Measurements from ENCODE around the gene INO80D.
"Not testable (repeated sequence)": the region's sequence is repeated elsewhere in the genome, so short reads cannot be mapped to it uniquely, and the experiment has no call there.

INO80D gene

GRCh38 chr2:205978728-205979127 is 107.2 kb downstream of the INO80D start:
- not testable (repeated sequence) for DNase-seq (ENCODE audit: low read depth)

DNA sequence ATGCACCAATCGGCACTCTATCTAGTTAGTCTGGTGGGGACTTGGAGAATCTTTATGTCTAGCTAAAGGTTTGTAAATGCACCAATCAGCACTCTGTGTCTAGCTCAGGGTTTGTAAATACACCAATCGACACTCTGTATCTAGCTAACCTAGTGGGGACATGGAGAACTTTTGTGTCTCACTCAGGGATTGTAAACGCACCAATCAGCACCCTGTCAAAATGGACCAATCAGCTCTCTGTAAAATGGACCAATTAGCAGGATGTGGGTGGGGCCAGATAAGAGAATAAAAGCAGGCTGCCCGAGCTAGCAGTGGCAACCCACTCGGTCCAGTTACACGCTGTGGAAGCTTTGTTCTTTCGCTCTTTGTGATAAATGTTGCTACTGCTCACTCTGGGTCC is 108.3 kb downstream of the INO80D start:
- not testable (repeated sequence) for DNase-seq (ENCODE audit: low read depth)

DNA sequence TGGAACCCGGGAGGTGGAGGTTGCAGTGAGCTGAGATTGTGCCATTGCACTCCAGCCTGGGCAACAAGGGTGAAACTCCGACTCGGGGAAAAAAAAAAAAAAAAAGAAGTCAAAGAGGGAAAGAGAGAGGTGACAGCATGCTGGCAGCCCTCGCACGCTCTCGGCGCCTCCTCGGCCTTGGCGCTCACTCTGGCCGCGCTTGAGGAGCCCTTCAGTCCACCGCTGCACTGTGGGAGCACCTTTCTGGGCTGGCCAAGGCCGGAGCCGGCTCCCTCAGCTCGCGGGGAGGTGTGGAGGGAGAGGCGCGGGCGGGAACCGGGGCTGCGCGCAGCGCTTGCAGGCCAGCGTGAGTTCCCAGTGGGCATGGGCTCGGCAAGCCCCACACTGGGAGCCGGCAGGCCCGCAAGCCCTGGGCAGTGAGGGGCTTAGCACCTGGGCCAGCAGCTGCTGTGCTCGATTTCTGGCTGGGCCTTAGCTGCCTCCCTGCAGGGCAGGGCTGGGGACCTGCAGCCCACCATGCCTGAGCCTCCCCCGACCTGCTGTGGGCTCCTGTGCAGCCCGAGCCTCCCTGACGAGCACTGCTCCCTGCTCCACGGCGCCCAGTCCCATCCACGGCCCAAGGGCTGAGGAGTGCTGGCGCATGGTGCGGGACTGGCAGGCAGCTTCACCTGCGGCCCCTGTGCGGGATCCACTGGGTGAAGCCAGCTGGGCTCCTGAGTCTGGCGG is 108.9 kb downstream of the INO80D start:
- DNase-seq (ENCODE audit: low read depth), result not testable (repeated sequence)

DNA sequence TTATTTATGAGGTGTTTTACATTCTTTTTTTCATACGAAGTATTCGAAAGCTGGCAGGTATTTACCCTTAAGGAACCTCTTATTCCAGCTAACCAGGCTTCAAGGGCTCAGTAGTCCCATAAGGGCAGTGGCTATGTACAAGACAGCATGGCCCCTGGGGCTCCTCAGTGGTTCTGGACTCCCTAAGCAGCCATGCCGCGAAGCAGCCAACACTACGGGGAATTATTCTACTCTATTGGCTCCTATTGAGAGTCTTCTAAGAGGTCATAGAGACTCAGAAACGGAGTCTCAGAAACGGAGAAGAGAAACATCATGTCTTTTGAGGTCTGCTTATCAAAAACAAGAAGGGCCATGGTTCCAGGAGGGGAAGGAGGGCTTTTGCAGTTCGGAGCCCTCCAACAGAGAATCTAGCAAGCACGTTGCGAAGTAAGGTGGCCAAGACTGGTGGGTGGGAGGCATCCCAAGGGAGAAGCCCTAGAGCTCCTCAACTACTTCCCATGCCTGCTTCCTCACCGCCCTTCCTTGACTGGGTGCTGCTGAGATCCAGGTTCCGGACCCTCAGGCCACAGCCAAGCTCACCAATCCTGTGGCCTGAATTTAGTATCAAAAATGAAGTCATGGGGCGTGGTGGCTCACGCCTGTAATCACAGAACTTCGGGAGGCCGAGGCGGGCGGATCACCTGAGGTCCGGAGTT is 109.7 kb downstream of the INO80D start:
- DNase-seq (ENCODE audit: low read depth), result no peak

DNA sequence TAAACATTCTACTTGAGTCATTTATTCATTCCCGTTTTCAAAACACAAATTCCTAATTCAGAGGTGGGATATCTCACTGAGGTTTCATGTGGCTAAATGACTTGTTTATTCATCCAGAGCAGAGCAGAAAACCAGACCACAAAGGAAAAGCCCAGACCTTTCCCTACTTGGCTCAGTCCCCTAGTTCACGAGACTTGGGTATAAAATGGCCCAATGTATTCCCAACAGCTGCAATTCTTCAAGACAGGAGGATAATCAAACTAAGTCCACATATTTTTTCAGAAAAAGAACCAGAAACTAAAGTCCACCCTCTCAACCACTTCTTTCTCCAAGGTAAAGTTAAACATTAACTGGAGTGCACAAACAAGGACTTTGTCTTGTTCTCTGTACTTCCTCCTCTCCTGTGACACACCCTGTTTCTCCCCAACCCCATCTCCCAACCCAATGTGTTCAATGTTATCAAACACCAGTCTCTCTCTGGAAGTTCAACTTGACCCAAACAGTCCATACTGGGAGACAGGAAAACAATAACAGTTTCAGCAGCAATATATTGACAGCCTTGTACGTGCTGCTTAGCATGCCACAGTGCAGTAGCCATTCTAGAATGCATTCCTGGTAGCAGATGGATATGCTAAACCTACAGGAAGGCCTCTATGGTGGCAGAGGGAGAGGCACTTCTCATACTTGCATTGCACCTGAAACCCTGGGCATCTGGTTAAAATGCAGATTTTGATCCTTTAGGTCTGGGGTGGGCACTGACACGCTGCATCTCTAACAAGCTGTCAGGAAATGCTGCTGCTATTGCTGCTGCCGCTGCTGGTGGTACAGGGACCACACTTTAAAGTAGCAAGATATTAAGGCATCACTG is 110.7 kb downstream of the INO80D start:
- no peak for DNase-seq (ENCODE audit: low read depth)

- DNase-seq (ENCODE audit: low read depth), result no peak
Observed at GRCh38 chr2:205972113-205972512, 113.9 kb downstream of the INO80D start.

DNA sequence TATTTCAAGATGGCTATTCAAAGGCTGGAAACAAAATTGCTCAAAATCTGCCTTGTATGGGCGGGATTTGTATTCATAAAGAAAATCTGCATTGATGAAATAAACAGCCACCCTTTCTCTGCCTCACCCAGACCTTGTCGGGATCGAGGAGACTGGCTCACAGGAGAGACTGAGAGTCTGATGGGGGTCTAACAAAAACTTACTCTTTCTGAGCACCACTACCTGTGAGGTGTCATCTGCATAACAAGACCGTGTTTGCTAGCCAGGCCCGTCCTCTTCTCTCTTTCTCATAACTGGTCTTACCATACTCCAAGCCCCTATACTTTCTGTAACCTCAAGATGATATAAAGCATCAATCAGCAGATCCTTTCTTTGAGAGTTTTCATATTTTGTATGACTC is 115.6 kb downstream of the INO80D start:
- no peak for DNase-seq (ENCODE audit: low read depth)

DNA sequence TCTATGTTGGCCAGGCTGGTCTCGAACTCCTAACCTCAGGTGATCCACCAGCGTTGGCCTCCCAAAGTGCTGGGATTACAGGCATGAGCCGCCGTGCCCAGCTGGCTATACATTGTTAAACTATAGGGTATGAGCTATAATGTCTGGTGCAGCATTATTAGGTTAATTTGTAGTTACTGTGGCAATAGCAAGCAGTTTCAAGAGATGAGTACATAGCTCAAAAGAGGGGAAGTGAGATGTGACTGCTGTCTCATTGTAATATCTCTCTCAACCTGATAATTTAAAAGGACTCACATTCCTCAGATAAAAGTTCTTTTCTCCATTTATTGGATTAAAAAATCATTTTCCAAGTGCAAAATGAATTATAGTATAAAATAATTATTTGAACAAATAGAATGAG is 116.4 kb downstream of the INO80D start:
- no peak for DNase-seq (ENCODE audit: low read depth)

DNA sequence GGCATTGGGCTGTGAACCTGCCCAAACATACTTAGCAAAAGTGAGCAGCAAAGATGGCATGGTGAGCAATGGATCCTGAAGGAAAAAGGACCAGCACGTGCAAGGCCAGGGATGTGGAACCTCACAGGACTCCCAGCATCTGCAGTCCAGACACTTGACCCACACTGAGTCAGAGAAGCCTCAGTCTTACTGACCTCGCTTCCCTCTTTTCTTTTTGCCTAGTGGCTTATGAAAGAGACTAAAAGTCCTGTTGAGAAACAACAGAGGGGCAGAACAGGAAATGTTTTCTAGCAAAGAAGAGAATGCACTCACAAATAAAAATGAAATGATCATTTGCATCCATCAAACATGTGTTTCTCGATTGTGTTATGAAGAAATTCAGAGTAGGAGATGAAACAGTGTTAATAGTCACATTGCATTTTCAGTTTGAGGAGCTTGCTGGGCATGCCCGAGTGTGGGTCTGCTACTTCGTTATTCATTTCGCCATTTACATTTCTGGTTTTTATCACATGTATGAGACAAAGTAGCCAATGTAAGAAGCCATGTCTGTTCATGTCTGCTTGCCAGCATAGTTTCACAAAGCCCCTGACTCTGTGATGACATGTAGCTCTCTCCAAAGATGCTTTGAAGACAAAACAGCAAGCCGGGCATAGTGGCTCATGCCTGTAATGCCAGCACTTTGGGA is 118.4 kb downstream of the INO80D start:
- DNase-seq (ENCODE audit: low read depth), result no peak

GRCh38 chr2:205965707-205966106 is 120.3 kb downstream of the INO80D start:
- DNase-seq (ENCODE audit: low read depth), result no peak

DNA sequence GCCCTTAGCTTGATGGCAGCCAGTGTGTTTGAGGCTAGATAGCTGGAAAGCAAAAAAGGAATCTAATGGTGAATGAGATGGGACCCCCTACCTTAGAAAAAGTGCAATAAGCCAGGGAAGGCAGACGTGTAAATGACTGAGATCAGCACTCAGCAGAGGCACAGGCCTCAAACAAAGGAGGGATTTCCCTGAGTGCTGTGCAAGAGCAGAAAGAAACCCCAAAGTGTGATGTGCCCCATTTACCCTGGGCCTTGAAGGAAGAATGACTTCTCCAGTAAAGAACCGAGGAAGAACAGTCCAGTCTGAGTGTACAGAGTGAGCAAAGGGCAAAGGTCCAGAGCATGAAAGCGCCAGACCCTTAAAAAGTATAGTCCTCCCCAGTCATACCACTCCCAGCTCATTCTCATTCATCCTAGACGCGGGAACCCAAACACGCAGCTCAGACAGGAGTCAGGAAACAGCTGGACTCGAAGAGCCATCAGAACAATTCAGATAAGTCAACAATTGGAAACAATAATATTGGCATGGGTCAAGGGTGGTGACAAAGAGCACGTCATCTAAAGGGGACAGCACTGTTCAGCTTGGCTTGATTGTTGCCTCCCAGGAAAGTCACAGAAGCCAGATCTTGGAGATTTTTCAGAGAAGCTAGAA is 121.7 kb downstream of the INO80D start:
- DNase-seq (ENCODE audit: low read depth), result no peak

DNA sequence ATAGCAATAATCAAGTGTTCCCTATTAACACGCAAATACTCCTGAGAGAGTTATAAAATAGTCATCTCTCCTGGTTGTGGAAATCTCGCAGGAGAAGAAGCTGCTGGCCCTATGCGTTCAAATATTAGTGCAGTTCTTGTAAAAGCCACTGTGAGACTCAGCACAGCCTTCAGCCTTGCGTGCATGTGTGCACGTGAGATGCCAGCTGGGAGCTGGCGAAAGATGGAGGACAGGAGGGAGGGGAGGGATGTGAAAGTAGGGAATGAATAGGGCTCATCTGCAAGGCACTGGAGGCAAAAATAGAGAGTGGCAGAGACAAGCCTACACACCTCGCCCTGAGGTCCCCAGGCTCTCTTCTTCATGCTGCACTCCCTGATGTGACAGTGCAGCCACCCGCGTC is 126.5 kb downstream of the INO80D start:
- no peak for DNase-seq (ENCODE audit: low read depth)

DNA sequence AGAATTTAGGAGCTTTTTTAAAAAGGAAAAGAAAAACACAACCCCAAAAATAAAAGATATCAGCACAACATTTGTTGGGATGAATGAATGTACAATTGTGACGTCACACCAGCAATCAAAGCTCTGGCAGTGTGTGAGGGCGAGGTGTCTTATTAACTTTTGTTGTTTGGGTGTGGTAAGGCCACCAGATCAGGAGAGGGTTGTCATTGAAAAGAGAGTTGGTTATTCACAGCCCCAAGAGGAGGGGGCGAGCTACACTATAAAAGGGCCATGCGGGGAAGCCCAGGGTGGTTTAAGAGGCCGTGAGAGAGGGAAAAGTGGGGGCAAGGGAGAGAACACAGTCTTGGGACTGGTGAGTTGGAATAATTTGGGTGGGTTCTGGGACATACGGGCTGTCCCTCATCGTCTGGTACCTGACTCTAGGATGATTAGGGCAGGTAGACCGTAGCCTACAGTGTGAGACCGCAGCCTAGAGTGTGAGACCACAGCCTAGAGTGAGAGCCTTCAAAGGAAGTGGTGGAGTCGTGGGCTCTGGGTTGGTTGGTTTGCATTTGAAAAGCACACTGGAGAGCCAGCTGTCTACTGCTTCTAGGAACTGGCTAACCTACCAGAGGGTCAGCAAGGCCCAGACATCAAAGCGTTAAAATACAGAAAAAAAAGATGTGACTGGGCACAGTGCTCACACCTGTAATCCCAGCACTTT is 128.4 kb downstream of the INO80D start:
- DNase-seq (ENCODE audit: low read depth), result no peak

- no peak for DNase-seq (ENCODE audit: low read depth)
Observed at GRCh38 chr2:205954707-205955106, 131.3 kb downstream of the INO80D start.

DNA sequence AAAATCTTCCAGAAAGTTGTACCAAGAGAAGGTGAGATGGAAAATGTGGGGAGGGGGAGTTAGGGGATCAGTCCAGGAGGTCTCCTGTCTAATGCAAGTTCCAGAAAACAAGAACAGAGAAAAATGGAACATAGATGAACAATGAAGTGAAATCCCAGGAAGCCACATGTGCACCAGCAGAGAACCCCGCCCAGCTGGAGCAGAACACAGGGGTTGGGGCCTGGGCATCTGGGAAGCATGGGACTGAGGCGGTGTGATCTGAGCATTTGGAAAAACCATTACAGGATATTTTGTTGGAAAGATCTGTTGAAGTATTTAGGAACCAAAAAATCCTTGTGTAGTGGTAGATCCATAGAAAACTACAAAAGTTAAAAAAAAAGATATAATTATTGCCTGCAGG is 133.7 kb downstream of the INO80D start:
- no peak for DNase-seq (ENCODE audit: low read depth)

- no peak for DNase-seq (ENCODE audit: low read depth)
Observed at GRCh38 chr2:205948883-205949282, 137.1 kb downstream of the INO80D start.

GRCh38 chr2:205948496-205948837 is 137.5 kb downstream of the INO80D start:
- no peak for DNase-seq (ENCODE audit: low read depth)

DNA sequence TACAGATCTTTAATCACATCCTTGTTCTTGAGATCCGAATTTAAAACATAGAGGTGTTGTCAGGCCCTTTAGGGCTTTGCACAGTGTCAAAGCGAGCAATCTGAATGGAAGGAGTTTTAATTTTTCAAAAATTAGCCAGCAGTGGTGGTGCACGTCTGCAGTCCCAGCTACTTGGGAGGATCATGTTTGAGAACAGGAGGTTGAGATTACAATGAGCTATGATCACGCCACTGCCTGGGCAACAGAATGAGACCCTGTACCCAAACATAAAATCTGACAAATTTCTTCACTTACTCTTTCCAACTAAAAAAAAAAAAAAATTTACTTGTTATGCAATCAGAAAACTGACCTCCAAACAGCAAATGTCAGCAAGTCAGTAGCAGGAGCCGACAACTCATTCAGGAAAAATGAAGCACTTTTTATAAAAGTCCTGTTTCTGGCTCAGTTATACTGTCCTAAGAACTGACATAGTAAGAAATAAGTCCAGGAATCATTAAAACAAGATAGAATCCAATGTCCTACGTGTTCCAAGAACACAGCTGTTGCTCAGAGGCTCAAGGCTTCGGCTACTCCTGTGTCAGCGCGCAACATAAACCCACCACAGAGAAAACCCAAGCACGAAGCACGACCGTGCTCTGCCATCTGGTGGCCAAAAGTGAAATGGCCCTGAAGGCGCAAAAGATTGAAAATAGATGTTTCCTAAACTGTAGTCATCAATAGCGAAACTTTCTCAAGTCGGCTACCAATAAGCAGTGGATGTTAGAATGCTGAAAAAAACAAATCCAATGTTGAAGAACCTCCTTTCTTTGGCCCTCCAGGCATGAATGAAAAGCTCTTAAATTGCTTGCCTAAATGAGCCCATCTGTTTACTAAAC is 138.1 kb downstream of the INO80D start:
- peak; percentile 14 for DNase-seq (ENCODE audit: low read depth)

DNA sequence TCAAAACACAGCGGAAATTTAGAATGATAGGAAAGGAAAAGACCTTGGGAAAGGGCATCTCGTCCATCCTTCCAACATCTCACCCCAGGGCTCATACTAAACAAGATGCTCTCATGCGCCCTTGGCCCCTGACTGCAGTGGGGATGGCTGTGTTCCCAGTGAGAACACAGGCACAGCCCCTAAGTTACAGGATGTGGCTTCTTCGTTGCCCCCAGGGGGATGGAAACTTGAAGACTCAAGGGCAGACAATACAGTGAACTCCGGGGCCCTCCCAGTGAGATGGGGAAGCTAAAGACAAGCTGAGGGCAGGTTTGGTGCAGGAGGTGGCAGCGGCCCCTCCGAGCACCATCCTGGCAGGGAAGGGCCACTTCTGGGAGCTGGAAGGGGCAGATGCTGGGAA is 139.7 kb downstream of the INO80D start:
- DNase-seq (ENCODE audit: low read depth), result no peak
